H1 (cell line): ENCODE results near the gene POLE2. TPM values are rescaled to one million over a fixed set of nuclear protein-coding genes. Genes with fewer than 3 reads are reported as not detected.

Experiments used
- CTCF ChIA-PET: fragments of 300-600 bp; sonication (Branson Sonifier 250); formaldehyde crosslinking; loops from one replicate; lab custom pipeline; 2021; ENCODE audit not compliant: partially characterized antibody; lab: Charles Lee
- POLR2A ChIA-PET: fragments of 300-600 bp; sonication (Branson Sonifier 250); formaldehyde crosslinking; loops from one replicate; lab custom pipeline; 2021; ENCODE audit warnings: inconsistent platforms; ENCODE audit not compliant: partially characterized antibody; lab: Charles Lee
- DNase-seq, 2 experiments: peaks; one replicate each; pipeline versions ENCODE4 v3.0.0 to v3.0.0-alpha.2; 2010 to 2022; ENCODE audit warnings: low spot score in 2 of 2, low read depth in 1 of 2, mixed read lengths in 1 of 2
- FAIRE-seq: peaks from 2 replicates; lab custom pipeline; 2011; peaks lifted over from hg19 to GRCh38; lab: Jason Lieb, UNC
- H2AFZ ChIP-seq: 2 replicates; pipeline ENCODE4 v1.8.1; 2012; ENCODE audit warnings: low read length, inconsistent platforms
- H2AK5ac ChIP-seq: 2 replicates; pipeline ENCODE4 v1.6.1; 2013; ENCODE audit warnings: low read depth, low read length
- H2BK120ac ChIP-seq: replicated peaks from 2 replicates; pipeline ENCODE3; 2013; ENCODE audit warnings: low read depth, low read length, inconsistent platforms
- H2BK12ac ChIP-seq: 2 replicates; pipeline ENCODE4 v1.6.1; 2013; ENCODE audit warnings: low read depth, low read length
- H2BK15ac ChIP-seq: 2 replicates; pipeline ENCODE4 v1.6.1; 2013; ENCODE audit warnings: low read length
- H2BK20ac ChIP-seq: 2 replicates; pipeline ENCODE4 v1.6.1; 2013; ENCODE audit warnings: low read length
- H2BK5ac ChIP-seq: 2 replicates; pipeline ENCODE4 v1.6.1; 2013; ENCODE audit warnings: low read depth, low read length
- H3K14ac ChIP-seq: 2 replicates; pipeline ENCODE4 v1.6.1; 2013; ENCODE audit warnings: inconsistent platforms; ENCODE audit not compliant: insufficient read length
- H3K18ac ChIP-seq: 2 replicates; pipeline ENCODE4 v1.6.1; 2013; ENCODE audit warnings: low read length; ENCODE audit errors: extremely low read depth
- H3K23ac ChIP-seq: 2 replicates; pipeline ENCODE4 v1.6.1; 2013; ENCODE audit warnings: inconsistent platforms; ENCODE audit not compliant: insufficient read length
- H3K23me2 ChIP-seq: 2 replicates; pipeline ENCODE4 v1.6.1; 2013; ENCODE audit warnings: low read depth, low read length
- H3K27ac ChIP-seq: 2 replicates; pipeline ENCODE4 v1.6.1; 2011; ENCODE audit warnings: low read depth, low read length, inconsistent platforms
- H3K27me3 ChIP-seq, 4 experiments: replicated peaks in 1 of 4; 1 replicate in 1 of 4; 2 replicates in 3 of 4; pipeline versions ENCODE4 v1.6.1 to v1.8.1; 2011 to 2013; ENCODE audit warnings: low read length in 3 of 4, mild to moderate bottlenecking in 3 of 4, inconsistent platforms in 2 of 4, mixed read lengths in 2 of 4, moderate library complexity in 1 of 4; ENCODE audit not compliant: control insufficient read depth in 3 of 4, insufficient read depth in 3 of 4; ENCODE audit errors: extremely low read depth in 1 of 4
- H3K36me3 ChIP-seq, 4 experiments: 2 replicates each; pipeline versions ENCODE4 v1.6.1 to v1.8.1; 2011 to 2013; ENCODE audit warnings: mild to moderate bottlenecking in 4 of 4, low read length in 3 of 4, moderate library complexity in 2 of 4, control low read depth in 1 of 4, inconsistent platforms in 1 of 4; ENCODE audit not compliant: insufficient read depth in 4 of 4, control insufficient read depth in 2 of 4
- H3K4ac ChIP-seq: replicated peaks from 2 replicates; pipeline ENCODE3; 2013; ENCODE audit warnings: low read length, low read depth, mixed read lengths, inconsistent platforms; ENCODE audit not compliant: insufficient read length
- H3K4me1 ChIP-seq, 4 experiments: replicated peaks in 1 of 4; 1 replicate in 1 of 4; 2 replicates in 3 of 4; pipeline versions ENCODE4 v1.6.1 to v1.8.1; 2011 to 2013; ENCODE audit warnings: low read length in 3 of 4, inconsistent platforms in 2 of 4, mixed read lengths in 1 of 4; ENCODE audit not compliant: insufficient read depth in 4 of 4, control insufficient read depth in 3 of 4
- H3K4me2 ChIP-seq, 2 experiments: 2 replicates each; pipeline versions ENCODE4 v1.6.1 to v1.8.1; 2011 to 2013; ENCODE audit warnings: low read depth in 2 of 2, low read length in 2 of 2, control low read depth in 1 of 2, inconsistent platforms in 1 of 2, mild to moderate bottlenecking in 1 of 2; ENCODE audit not compliant: insufficient read depth in 1 of 2
- H3K4me3 ChIP-seq, 4 experiments: fragments of 200-600, 300-600 bp in 1 of 4; sonication (generic), shearing (Covaris generic), sonication (Bioruptor Twin) in 1 of 4; 2 replicates each; pipeline versions ENCODE4 v1.5.1 to v1.8.1; 2011 to 2016; ENCODE audit warnings: low read length in 4 of 4, low read depth in 3 of 4, control low read depth in 2 of 4, inconsistent platforms in 2 of 4, mild to moderate bottlenecking in 2 of 4, mixed read lengths in 1 of 4, moderate library complexity in 1 of 4; ENCODE audit not compliant: insufficient read depth in 2 of 4; ENCODE audit errors: extremely low read depth in 1 of 4
- H3K56ac ChIP-seq: replicated peaks from 2 replicates; pipeline ENCODE3; 2013; ENCODE audit warnings: low read depth, mild to moderate bottlenecking, mixed read lengths, low read length, inconsistent platforms; ENCODE audit not compliant: insufficient read length
- H3K79me1 ChIP-seq: 2 replicates; pipeline ENCODE4 v1.6.1; 2013; ENCODE audit warnings: low read depth, low read length, control low read depth
- H3K79me2 ChIP-seq, 2 experiments: 2 replicates each; pipeline versions ENCODE4 v1.6.1 to v1.8.1; 2012 to 2013; ENCODE audit warnings: low read length in 2 of 2, mild to moderate bottlenecking in 2 of 2, inconsistent platforms in 1 of 2; ENCODE audit not compliant: insufficient read depth in 2 of 2, control insufficient read depth in 1 of 2
- H3K9ac ChIP-seq, 4 experiments: replicated peaks in 1 of 4; 1 replicate in 1 of 4; 2 replicates in 3 of 4; pipeline versions ENCODE4 v1.6.1 to v1.8.1; 2011 to 2013; ENCODE audit warnings: low read depth in 3 of 4, low read length in 3 of 4, control low read depth in 2 of 4, mild to moderate bottlenecking in 2 of 4, moderate library complexity in 2 of 4, inconsistent platforms in 1 of 4; ENCODE audit errors: extremely low read depth in 1 of 4
- H3K9me3 ChIP-seq, 2 experiments: 2 replicates each; pipeline versions ENCODE4 v1.6.1 to v1.8.1; 2012 to 2013; ENCODE audit warnings: mild to moderate bottlenecking in 2 of 2, moderate library complexity in 2 of 2, control low read depth in 1 of 2, inconsistent platforms in 1 of 2, low read depth in 1 of 2, low read length in 1 of 2, mixed read lengths in 1 of 2; ENCODE audit not compliant: insufficient read depth in 2 of 2
- H4K20me1 ChIP-seq, 2 experiments: replicated peaks in 1 of 2; 2 replicates each; pipeline versions ENCODE3 to v1.8.1; 2011 to 2013; ENCODE audit warnings: inconsistent platforms in 2 of 2, low read length in 2 of 2, mild to moderate bottlenecking in 1 of 2; ENCODE audit not compliant: insufficient read depth in 2 of 2, control insufficient read depth in 1 of 2
- H4K5ac ChIP-seq: 2 replicates; pipeline ENCODE4 v1.6.1; 2013; ENCODE audit warnings: low read length, low read depth, mixed read lengths, inconsistent platforms; ENCODE audit not compliant: insufficient read length
- H4K8ac ChIP-seq: 2 replicates; pipeline ENCODE4 v1.8.0; 2013; ENCODE audit warnings: mild to moderate bottlenecking, moderate library complexity, low read length, inconsistent platforms; ENCODE audit not compliant: insufficient read depth; ENCODE audit errors: extremely low read depth
- H4K91ac ChIP-seq: replicated peaks from 2 replicates; pipeline ENCODE3; 2013; ENCODE audit warnings: low read length, mixed read lengths, inconsistent platforms; ENCODE audit not compliant: insufficient read length
- BCL11A ChIP-seq, 2 experiments: IDR thresholded peaks; one replicate each; pipeline ENCODE4 v1.6.1; 2011; ENCODE audit warnings: low read depth in 2 of 2, low read length in 2 of 2, mild to moderate bottlenecking in 2 of 2
- CEBPB ChIP-seq: IDR thresholded peaks from 2 replicates; pipeline ENCODE4 v1.6.1; 2012; ENCODE audit warnings: low read depth, low read length
- CHD2 ChIP-seq: IDR thresholded peaks from 2 replicates; pipeline ENCODE4 v1.6.1; 2012; ENCODE audit warnings: low read length, improper control_type of control experiment
- CREB1 ChIP-seq: IDR thresholded peaks from 2 replicates; pipeline ENCODE4 v1.6.1; 2012; ENCODE audit warnings: inconsistent platforms
- CTBP2 ChIP-seq: IDR thresholded peaks from 2 replicates; pipeline ENCODE4 v1.7.0; 2011; ENCODE audit warnings: borderline replicate concordance, mild to moderate bottlenecking, moderate library complexity, mixed read lengths, low read length; ENCODE audit not compliant: insufficient read depth, insufficient read length
- EP300 ChIP-seq, 2 experiments: IDR thresholded peaks; 1 replicate in 1 of 2; 2 replicates in 1 of 2; pipeline ENCODE4 v1.6.1; 2011 to 2012; ENCODE audit warnings: low read depth in 2 of 2, low read length in 2 of 2, mild to moderate bottlenecking in 2 of 2, borderline replicate concordance in 1 of 2, inconsistent platforms in 1 of 2, moderate library complexity in 1 of 2
- HDAC2 ChIP-seq, 2 experiments: fragments of 300-600 bp in 1 of 2; sonication (generic) in 1 of 2; IDR thresholded peaks; 2 replicates each; pipeline ENCODE4 v1.6.1; 2011 to 2012; ENCODE audit warnings: low read depth in 2 of 2, low read length in 2 of 2, mild to moderate bottlenecking in 2 of 2, moderate library complexity in 2 of 2, borderline replicate concordance in 1 of 2, inconsistent platforms in 1 of 2
- KDM1A ChIP-seq: fragments of 200-600, 300-600 bp; sonication (generic); IDR thresholded peaks from 2 replicates; pipeline ENCODE4 v1.7.1; 2016; ENCODE audit warnings: mild to moderate bottlenecking, low read length, borderline replicate concordance
- POLR2AphosphoS5 ChIP-seq: IDR thresholded peaks from 2 replicates; pipeline ENCODE4 v1.6.1; 2011; ENCODE audit warnings: low read depth, low read length
- RAD21 ChIP-seq, 2 experiments: IDR thresholded peaks in 1 of 2; conservative IDR thresholded peaks in 1 of 2; 2 replicates each; pipeline ENCODE4 v1.6.1; 2011; ENCODE audit warnings: low read depth in 2 of 2, low read length in 2 of 2, improper control_type of control experiment in 1 of 2, inconsistent platforms in 1 of 2, mild to moderate bottlenecking in 1 of 2, moderate library complexity in 1 of 2
- SP4 ChIP-seq: IDR thresholded peaks from 2 replicates; pipeline ENCODE4 v1.6.1; 2012; ENCODE audit warnings: low read length, inconsistent platforms
- TBP ChIP-seq: IDR thresholded peaks from 2 replicates; pipeline ENCODE4 v1.6.1; 2011; ENCODE audit warnings: low read depth, low read length, improper control_type of control experiment
- USF2 ChIP-seq: IDR thresholded peaks from 2 replicates; pipeline ENCODE4 v1.6.1; 2011; ENCODE audit warnings: low read length, improper control_type of control experiment
- polyA plus RNA-seq, 7 experiments: library from polyadenylated mRNA; depleted of rRNA in 3 of 7; stranded (reverse) in 5 of 7; unstranded in 2 of 7; fragments of >200 nt in 5 of 7; fragments of 200-250 nt in 2 of 7; gene quantifications; 1 replicate in 5 of 7; 2 replicates in 1 of 7; 4 replicates in 1 of 7; pipeline versions ENCODE4 v1.2.1 to v1.2.3, GENCODE V29; 2011 to 2013; ENCODE audit warnings: missing spikeins in 2 of 7, mixed read lengths in 2 of 7
- total RNA-seq: library from RNA; stranded (reverse); fragmentation: NEBNext Ultra II Directional; extraction: Animal tissue kit (Norgen Biotek cat#: 25700); gene quantifications from 2 replicates; pipeline ENCODE4 v1.2.1, GENCODE V29; 2021

The POLE2 gene
- total and polyA plus RNA-seq, 2 of the 8 experiments (the other 6 are each of a cell fraction or from before 2014, with no cell fraction given): 31.2 to 41.7 TPM

GRCh38 chr14:49642163-49642562 lies 45.9 kb downstream of the POLE2 start:
- FAIRE-seq (no peak), DNase-seq (no peak)
- Histone ChIP-seq H3K36me3 (peaks cover 0 to 26% (median 1%) of the 10 kb centered on the region in 4 experiments; a peak in 1 of 8 replicates), H3K79me1 (0 out of 2 replicates have a peak, but pooled peaks cover 3% of the 10 kb centered on the region), H3K14ac (no peak overlapping the region), H2BK120ac (no peak overlapping the region), H3K23me2 (no peaks in the 10 kb centered on the region), H2BK12ac (no peak overlapping the region), H4K5ac (no peak overlapping the region), H3K79me2 (peaks cover 0 to 35% of the 10 kb centered on the region in 2 experiments; a peak in 2 of 4 replicates), H3K56ac (no peak overlapping the region), H2BK20ac (no peak overlapping the region), H4K20me1 (peaks cover 0 to 15% of the 10 kb centered on the region in 2 experiments), H3K9me3 (no peaks in the 10 kb centered on the region), H2AFZ (no peak overlapping the region), H3K4me1 (no peaks in the 10 kb centered on the region), H4K8ac (no peak overlapping the region), H2BK15ac (no peak overlapping the region), H2AK5ac (no peak overlapping the region), H3K18ac (no peak overlapping the region), H3K27me3 (no peaks in the 10 kb centered on the region), H3K9ac (no peak overlapping the region), H2BK5ac (no peak overlapping the region), H3K4me3 (no peak overlapping the region), H3K27ac (no peak overlapping the region), H3K23ac (no peak overlapping the region), H3K4ac (no peak overlapping the region), H4K91ac (no peak overlapping the region), H3K4me2 (no peak overlapping the region)
- ChIA-PET CTCF (interaction anchor here (0.6 to 1.2 kb wide), 3 partner anchors 10 to 125 kb away, joined by 3 to 5 read pairs (median 4); partner anchors contain the start of gene POLE2), POLR2A (interaction anchor here (1.3 to 2.0 kb wide), 2 partner anchors 8 to 21 kb away, joined by 3 to 7 read pairs; partner anchors contain the start of gene MGAT2)
- TF ChIP-seq USF2 (no peak), RAD21 (IDR thresholded peaks at IDR 0.05 in 1 of 2, conservative IDR thresholded peaks at IDR 0.05 in 1 of 2; ENCODE audit: low read depth in 2 of 2, low read length in 2 of 2) (no peak), SP4 (no peak), KDM1A (no peak), CHD2 (no peak), CTBP2 (no peak), TBP (no peak), HDAC2 (IDR thresholded peaks at IDR 0.05; ENCODE audit: borderline replicate concordance in 1 of 2, low read depth in 2 of 2, low read length in 2 of 2) (no peak), CREB1 (no peak), POLR2AphosphoS5 (no peak), EP300 (IDR thresholded peaks at IDR 0.05; ENCODE audit: borderline replicate concordance in 1 of 2, low read depth in 2 of 2, low read length in 2 of 2) (no peak), CEBPB (no peak), BCL11A (IDR thresholded peaks at IDR 0.05; ENCODE audit: low read depth in 2 of 2, low read length in 2 of 2) (no peak)
